Measurements from ENCODE around the gene OR4F15. TPM values are rescaled to one million over a fixed set of nuclear protein-coding genes. Genes with fewer than 3 reads are reported as not detected.
"Not testable (repeated sequence)": the region's sequence is repeated elsewhere in the genome, so short reads cannot be mapped to it uniquely, and the experiment has no call there.

The OR4F15 gene
- polyA plus RNA-seq, 1 of the 3 experiments (the other 2 are of a cell fraction), result not detected

DNA sequence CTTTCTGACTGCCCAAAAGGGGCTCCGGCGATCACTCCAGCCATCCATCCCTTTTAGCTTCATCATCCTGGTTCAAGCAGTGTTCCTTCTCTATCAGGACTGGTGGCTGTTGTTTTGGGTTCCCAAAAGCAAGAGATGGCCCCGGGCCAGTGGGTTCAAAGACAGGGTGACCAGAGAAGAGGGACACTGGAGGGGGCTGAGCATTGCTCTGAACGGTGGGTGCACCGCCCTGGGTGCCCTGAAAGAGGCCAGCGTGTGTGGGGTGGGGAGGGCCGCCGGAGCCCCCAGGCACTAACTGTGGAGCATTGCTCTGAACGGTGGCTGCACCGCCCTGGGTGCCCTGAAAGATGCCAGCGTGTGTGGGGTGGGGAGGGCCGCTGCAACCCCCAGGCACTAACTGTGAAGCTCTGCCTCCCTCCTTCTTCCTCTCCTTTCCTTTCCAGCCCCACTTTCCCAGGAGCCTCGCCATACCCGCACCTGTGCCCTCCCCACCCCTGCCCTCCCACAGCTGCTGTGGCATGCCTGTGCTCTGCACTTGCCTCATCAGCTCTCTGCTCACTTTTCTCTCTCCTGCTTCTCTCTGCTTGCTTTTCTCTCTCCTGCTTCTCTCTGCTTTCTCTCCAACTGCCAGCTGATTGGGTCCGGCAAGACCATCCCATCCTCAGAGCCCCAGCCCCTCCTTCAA lies 46.1 kb upstream of the OR4F15 start:
- DNase-seq, result no peak
- CTCF ChIA-PET, result no interaction called here
- H3F3A ChIP-seq (replicated peaks; ENCODE audit: insufficient read depth), result no peaks in the 10 kb centered on the region
- H3K4me1 ChIP-seq (ENCODE audit: control insufficient read depth in 1 of 2, insufficient read depth in 2 of 2, low read depth in 1 of 2, low read length in 1 of 2), result no peaks in the 10 kb centered on the region; a peak in 1 of 4 replicates
- no peak overlapping the region for H2AFZ ChIP-seq (ENCODE audit: low read depth)
- POLR2A ChIA-PET, result no interaction called here
- no peaks in the 10 kb centered on the region for H3K36me3 ChIP-seq (replicated peaks in 1 of 2; ENCODE audit: control insufficient read depth in 1 of 2, insufficient read depth in 2 of 2, low read length in 1 of 2)
- no peaks in the 10 kb centered on the region for H3K79me2 ChIP-seq (ENCODE audit: insufficient read depth)
- H4K20me1 ChIP-seq (ENCODE audit: insufficient read depth), result no peaks in the 10 kb centered on the region
- no peaks in the 10 kb centered on the region for H3K9me3 ChIP-seq
- TF ChIP-seq FOXM1 (IDR thresholded peaks at IDR 0.05; ENCODE audit: low read depth) (no peak), PBX3 (IDR thresholded peaks at IDR 0.05) (no peak), RXRA (IDR thresholded peaks at IDR 0.05; ENCODE audit: borderline replicate concordance, low read depth) (no peak), NRF1 (IDR thresholded peaks at IDR 0.05; ENCODE audit: low read depth, low read length) (no peak), TEAD4 (IDR thresholded peaks at IDR 0.05; ENCODE audit: borderline replicate concordance, insufficient read depth) (no peak), EP300 (IDR thresholded peaks at IDR 0.05; ENCODE audit: borderline replicate concordance in 1 of 2, low read depth in 1 of 2, low read length in 1 of 2) (no peak), GATA2 (CRISPR knock-in tag; IDR thresholded peaks at IDR 0.05) (no peak), ELF1 (IDR thresholded peaks at IDR 0.05) (no peak)
- TF ChIP-seq, protein P1, sequence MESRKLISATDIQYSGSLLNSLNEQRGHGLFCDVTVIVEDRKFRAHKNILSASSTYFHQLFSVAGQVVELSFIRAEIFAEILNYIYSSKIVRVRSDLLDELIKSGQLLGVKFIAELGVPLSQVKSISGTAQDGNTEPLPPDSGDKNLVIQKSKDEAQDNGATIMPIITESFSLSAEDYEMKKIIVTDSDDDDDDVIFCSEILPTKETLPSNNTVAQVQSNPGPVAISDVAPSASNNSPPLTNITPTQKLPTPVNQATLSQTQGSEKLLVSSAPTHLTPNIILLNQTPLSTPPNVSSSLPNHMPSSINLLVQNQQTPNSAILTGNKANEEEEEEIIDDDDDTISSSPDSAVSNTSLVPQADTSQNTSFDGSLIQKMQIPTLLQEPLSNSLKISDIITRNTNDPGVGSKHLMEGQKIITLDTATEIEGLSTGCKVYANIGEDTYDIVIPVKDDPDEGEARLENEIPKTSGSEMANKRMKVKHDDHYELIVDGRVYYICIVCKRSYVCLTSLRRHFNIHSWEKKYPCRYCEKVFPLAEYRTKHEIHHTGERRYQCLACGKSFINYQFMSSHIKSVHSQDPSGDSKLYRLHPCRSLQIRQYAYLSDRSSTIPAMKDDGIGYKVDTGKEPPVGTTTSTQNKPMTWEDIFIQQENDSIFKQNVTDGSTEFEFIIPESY (IDR thresholded peaks at IDR 0.05; ENCODE audit: borderline replicate concordance, low read depth), result no peak
- 60% methylated on average over 12 of the region's 15 CpGs for WGBS (ENCODE audit: low lambda C conversion rate)
- H3K4me2 ChIP-seq, result no peak overlapping the region
- H3K27ac ChIP-seq (ENCODE audit: low read depth in 2 of 2, low read length in 1 of 2), result no peak overlapping the region
- H3K27me3 ChIP-seq (ENCODE audit: insufficient read depth), result no peaks in the 10 kb centered on the region
- H3K9ac ChIP-seq, result no peak overlapping the region
- no peaks in the 10 kb centered on the region for H3K9me2 ChIP-seq
- H3K4me3 ChIP-seq (ENCODE audit: low read depth in 2 of 2, low read length in 1 of 2), result no peak overlapping the region

GRCh38 chr15:101767083-101767640 lies 44.8 kb upstream of the OR4F15 start:
- H3K27ac ChIP-seq (ENCODE audit: low read depth in 2 of 2, low read length in 1 of 2); H3K9ac ChIP-seq; H4K20me1 ChIP-seq (ENCODE audit: insufficient read depth); H3K36me3 ChIP-seq (replicated peaks in 1 of 2; ENCODE audit: control insufficient read depth in 1 of 2, insufficient read depth in 2 of 2, low read length in 1 of 2); H3K9me2 ChIP-seq; H3F3A ChIP-seq (replicated peaks; ENCODE audit: insufficient read depth); H3K4me1 ChIP-seq (ENCODE audit: control insufficient read depth in 1 of 2, insufficient read depth in 2 of 2, low read depth in 1 of 2, low read length in 1 of 2); H3K4me2 ChIP-seq; DNase-seq; H3K27me3 ChIP-seq (ENCODE audit: insufficient read depth); H2AFZ ChIP-seq (ENCODE audit: low read depth); H3K79me2 ChIP-seq (ENCODE audit: insufficient read depth); POLR2A ChIA-PET; H3K9me3 ChIP-seq; H3K4me3 ChIP-seq (ENCODE audit: low read depth in 2 of 2, low read length in 1 of 2); CTCF ChIA-PET: not testable (repeated sequence)
- peak; percentile 47 for TF ChIP-seq CTCF (IDR thresholded peaks at IDR 0.05)
- WGBS (ENCODE audit: low lambda C conversion rate), result 69% methylated on average over 8 of the region's 11 CpGs
